HEK293T (cell line): ENCODE data around the gene FKBP15.

Experiments
- CTCF ChIA-PET: fragments of 350-600 bp; formaldehyde crosslinking; extraction: SDS; loops from one replicate; lab custom pipeline; 2021; ENCODE audit warnings: antibody characterized with exemption, inconsistent platforms; lab: Yijun Ruan, JAX
- POLR2A ChIA-PET: fragments of 350-600 bp; formaldehyde crosslinking; extraction: SDS; loops from one replicate; lab custom pipeline; 2020; ENCODE audit warnings: antibody characterized with exemption, inconsistent platforms; lab: Yijun Ruan, JAX
- DNase-seq: peaks from one replicate; pipeline ENCODE4 v3.0.0; 2012; ENCODE audit warnings: mixed read lengths; ENCODE audit errors: extremely low spot score
- ARNT ChIP-seq: fragments of 450-650 bp; IDR thresholded peaks from 2 replicates; pipeline ENCODE4 v1.6.1; 2017; ENCODE audit warnings: mild to moderate bottlenecking
- BHLHE40 ChIP-seq: fragments of 450-650 bp; IDR thresholded peaks from 2 replicates; pipeline ENCODE4 v1.6.1; 2016; ENCODE audit warnings: mild to moderate bottlenecking, moderate library complexity, borderline replicate concordance
- CTBP1 ChIP-seq: fragments of 450-650 bp; IDR thresholded peaks from 2 replicates; pipeline ENCODE4 v1.6.1; 2016; ENCODE audit warnings: borderline replicate concordance
- ELF4 ChIP-seq: fragments of 450-650 bp; IDR thresholded peaks from 2 replicates; pipeline ENCODE4 v1.6.1; 2017; ENCODE audit warnings: antibody characterized with exemption
- FOXA1 ChIP-seq: fragments of 450-650 bp; IDR thresholded peaks from 2 replicates; pipeline ENCODE4 v1.6.1; 2016; ENCODE audit warnings: mild to moderate bottlenecking
- FOXK2 ChIP-seq: fragments of 450-650 bp; IDR thresholded peaks from 2 replicates; pipeline ENCODE4 v1.6.1; 2016; ENCODE audit warnings: mild to moderate bottlenecking
- FOXM1 ChIP-seq: fragments of 450-650 bp; IDR thresholded peaks from 2 replicates; pipeline ENCODE4 v1.6.1; 2017; ENCODE audit warnings: mild to moderate bottlenecking, borderline replicate concordance
- HDGF ChIP-seq: fragments of 450-650 bp; IDR thresholded peaks from 2 replicates; pipeline ENCODE4 v1.6.1; 2017; ENCODE audit warnings: antibody characterized with exemption, borderline replicate concordance
- L3MBTL2 ChIP-seq: fragments of 450-650 bp; conservative IDR thresholded peaks from 2 replicates; pipeline ENCODE4 v1.6.1; 2016; ENCODE audit warnings: mild to moderate bottlenecking
- LEF1 ChIP-seq: fragments of 450-650 bp; IDR thresholded peaks from 2 replicates; pipeline ENCODE4 v1.6.1; 2017; ENCODE audit warnings: mild to moderate bottlenecking, borderline replicate concordance
- NFRKB ChIP-seq: fragments of 450-650 bp; IDR thresholded peaks from 2 replicates; pipeline ENCODE4 v1.6.1; 2016; ENCODE audit warnings: mild to moderate bottlenecking, moderate library complexity
- PKNOX1 ChIP-seq: fragments of 450-650 bp; IDR thresholded peaks from 2 replicates; pipeline ENCODE4 v1.6.1; 2016
- SP1 ChIP-seq: fragments of 450-650 bp; IDR thresholded peaks from 2 replicates; pipeline ENCODE4 v1.6.1; 2017
- SUZ12 ChIP-seq: fragments of 450-650 bp; IDR thresholded peaks from 2 replicates; pipeline ENCODE4 v1.6.1; 2016; ENCODE audit warnings: mild to moderate bottlenecking
- TARDBP ChIP-seq: fragments of 450-650 bp; IDR thresholded peaks from 2 replicates; pipeline ENCODE4 v1.6.1; 2016
- ZNF384 ChIP-seq: fragments of 450-650 bp; IDR thresholded peaks from 2 replicates; pipeline ENCODE4 v1.6.1; 2016

The FKBP15 gene

GRCh38 chr9:113227436-113227835 is 6.4 kb upstream of the FKBP15 start:
- ChIA-PET CTCF (no interaction called here), POLR2A (no interaction called here)
- TF ChIP-seq FOXK2 (no peak), CTBP1 (no peak), L3MBTL2 (no peak)
- DNase-seq = no peak

- no peak for TF ChIP-seq CTBP1
- TF ChIP-seq LEF1 = no peak
- no peak for TF ChIP-seq L3MBTL2
- no peak for TF ChIP-seq PKNOX1
- no peak for TF ChIP-seq ARNT
- no peak for TF ChIP-seq HDGF
- TF ChIP-seq SP1 = no peak
- TF ChIP-seq FOXM1 = no peak
- TF ChIP-seq FOXA1 = no peak
- POLR2A ChIA-PET = no interaction called here
- DNase-seq = no peak
- CTCF ChIA-PET = no interaction called here
Observed at GRCh38 chr9:113223963-113224362, 2.9 kb upstream of the FKBP15 start.

GRCh38 chr9:113222482-113222841 is 1.4 kb upstream of the FKBP15 start:
- POLR2A ChIA-PET = interaction anchor here (2.0 to 2.2 kb wide), 2 partner anchors 17 to 53 kb away, joined by 11 to 13 read pairs; partner anchors contain the start of genes CDC26 and PRPF4
- CTCF ChIA-PET = interaction anchor here (1.1 kb wide), 1 partner anchor 53 kb away, joined by 4 read pairs; the partner anchor contains the start of genes CDC26 and PRPF4
- DNase-seq = no peak
- TF ChIP-seq LEF1 = no peak
- TF ChIP-seq ARNT = no peak
- TF ChIP-seq FOXA1 = no peak
- TF ChIP-seq ZNF384 = no peak
- TF ChIP-seq FOXM1 = no peak
- no peak for TF ChIP-seq L3MBTL2
- no peak for TF ChIP-seq FOXK2
- no peak for TF ChIP-seq ELF4
- TF ChIP-seq PKNOX1 = no peak
- no peak for TF ChIP-seq SUZ12
- TF ChIP-seq CTBP1 = no peak
- no peak for TF ChIP-seq SP1
- no peak for TF ChIP-seq NFRKB
- TF ChIP-seq BHLHE40 = no peak

- no peak for TF ChIP-seq BHLHE40
- TF ChIP-seq L3MBTL2 = 0 out of 2 replicates have a peak, but pooled peaks have one; percentile 19
- ChIA-PET POLR2A (interaction anchor here (0.9 to 2.7 kb wide), 11 partner anchors 11 to 842 kb away, joined by 3 to 18 read pairs (median 5); partner anchors contain the start of genes C9orf43, CDC26, HSDL2 and POLE3), CTCF (interaction anchor here (0.5 to 1.1 kb wide), 2 partner anchors 29 to 53 kb away, joined by 4 to 7 read pairs; partner anchors contain the start of genes CDC26 and PRPF4)
- peak; percentile 10 for DNase-seq
Observed at GRCh38 chr9:113221800-113222481, 864 bp upstream of the FKBP15 start.

GRCh38 chr9:113220467-113221002 is 542 bp downstream of the FKBP15 start:
- ChIA-PET CTCF (no interaction called here), POLR2A (interaction anchor here (0.8 to 2.7 kb wide), 7 partner anchors 17 to 1273 kb away, joined by 3 to 18 read pairs (median 5); partner anchors contain the start of genes C9orf43, CDC26, POLE3 and PRPF4)
- DNase-seq = no peak
- no peak for TF ChIP-seq BHLHE40
- TF ChIP-seq FOXA1 = no peak
- TF ChIP-seq LEF1 = no peak
- no peak for TF ChIP-seq TARDBP
- no peak for TF ChIP-seq ARNT
- TF ChIP-seq SP1 = no peak
- TF ChIP-seq L3MBTL2 = no peak
- TF ChIP-seq NFRKB = no peak
- TF ChIP-seq PKNOX1 = no peak
- no peak for TF ChIP-seq HDGF

- POLR2A ChIA-PET = interaction anchor here (2.7 kb wide), 1 partner anchor 69 kb away, joined by 18 read pairs; the partner anchor contains the start of gene SLC31A2
- CTCF ChIA-PET = no interaction called here
- DNase-seq = no peak
Observed at GRCh38 chr9:113219969-113220368, 1.1 kb downstream of the FKBP15 start.

More at GRCh38 chr9:113219969-113220368, 1.1 kb downstream of the FKBP15 start:
- no peak for TF ChIP-seq LEF1
- no peak for TF ChIP-seq ZNF384
- no peak for TF ChIP-seq SUZ12
- TF ChIP-seq CTBP1 = no peak
- no peak for TF ChIP-seq ELF4
- TF ChIP-seq NFRKB = no peak
